Measurements from ENCODE around the gene RBBP8.
"Not testable (repeated sequence)": the region's sequence is repeated elsewhere in the genome, so short reads cannot be mapped to it uniquely, and the experiment has no call there.

The RBBP8 gene

GRCh38 chr18:22943847-22944246 lies 10.7 kb downstream of the RBBP8 start:
- DNase-seq (ENCODE audit: low spot score), result no peak

- DNase-seq (ENCODE audit: low spot score), result no peak
Observed at GRCh38 chr18:22946217-22946616, 13.1 kb downstream of the RBBP8 start.

GRCh38 chr18:22946846-22947245 lies 13.7 kb downstream of the RBBP8 start:
- no peak for DNase-seq (ENCODE audit: low spot score)

- no peak for DNase-seq (ENCODE audit: low spot score)
Observed at GRCh38 chr18:22951823-22952222, 18.7 kb downstream of the RBBP8 start.

GRCh38 chr18:22952525-22952924 lies 19.4 kb downstream of the RBBP8 start:
- DNase-seq (ENCODE audit: low spot score), result no peak

- not testable (repeated sequence) for DNase-seq (ENCODE audit: low spot score)
Observed at GRCh38 chr18:22953982-22954381, 20.9 kb downstream of the RBBP8 start.

GRCh38 chr18:22956226-22956625 lies 23.1 kb downstream of the RBBP8 start:
- DNase-seq (ENCODE audit: low spot score), result no peak

GRCh38 chr18:22961156-22961555 lies 28.0 kb downstream of the RBBP8 start:
- no peak for DNase-seq (ENCODE audit: low spot score)

GRCh38 chr18:22962004-22962403 lies 28.9 kb downstream of the RBBP8 start:
- DNase-seq (ENCODE audit: low spot score), result no peak

- no peak for DNase-seq (ENCODE audit: low spot score)
Observed at GRCh38 chr18:22964116-22964515, 31.0 kb downstream of the RBBP8 start.

GRCh38 chr18:22964722-22965121 lies 31.6 kb downstream of the RBBP8 start:
- no peak for DNase-seq (ENCODE audit: low spot score)

GRCh38 chr18:22971038-22971437 lies 37.9 kb downstream of the RBBP8 start:
- no peak for DNase-seq (ENCODE audit: low spot score)

- DNase-seq (ENCODE audit: low spot score), result no peak
Observed at GRCh38 chr18:22974001-22974400, 40.9 kb downstream of the RBBP8 start.

- no peak for DNase-seq (ENCODE audit: low spot score)
Observed at GRCh38 chr18:22974707-22975106, 41.6 kb downstream of the RBBP8 start.

- DNase-seq (ENCODE audit: low spot score), result no peak
Observed at GRCh38 chr18:22975508-22975907, 42.4 kb downstream of the RBBP8 start.

- no peak for DNase-seq (ENCODE audit: low spot score)
Observed at GRCh38 chr18:22977847-22978701, 44.9 kb downstream of the RBBP8 start.

GRCh38 chr18:22980394-22980793 lies 47.3 kb downstream of the RBBP8 start:
- no peak for DNase-seq (ENCODE audit: low spot score)

- DNase-seq (ENCODE audit: low spot score), result no peak
Observed at GRCh38 chr18:22981274-22982133, 48.4 kb downstream of the RBBP8 start.

GRCh38 chr18:22983175-22983574 lies 50.0 kb downstream of the RBBP8 start:
- DNase-seq (ENCODE audit: low spot score), result no peak

- no peak for DNase-seq (ENCODE audit: low spot score)
Observed at GRCh38 chr18:22985250-22985649, 52.1 kb downstream of the RBBP8 start.

- no peak for DNase-seq (ENCODE audit: low spot score)
Observed at GRCh38 chr18:22987547-22988189, 54.5 kb downstream of the RBBP8 start.

GRCh38 chr18:22988208-22988607 lies 55.1 kb downstream of the RBBP8 start:
- no peak for DNase-seq (ENCODE audit: low spot score)
